ENCODE results near the gene PLA2G2F. TPM values are rescaled to one million over a fixed set of nuclear protein-coding genes. Genes with fewer than 3 reads are reported as not detected.

PLA2G2F gene
- total and polyA plus RNA-seq, 9 of the 15 experiments (the other 6 are each of a cell fraction or from before 2014, with no cell fraction given) = not detected

DNA sequence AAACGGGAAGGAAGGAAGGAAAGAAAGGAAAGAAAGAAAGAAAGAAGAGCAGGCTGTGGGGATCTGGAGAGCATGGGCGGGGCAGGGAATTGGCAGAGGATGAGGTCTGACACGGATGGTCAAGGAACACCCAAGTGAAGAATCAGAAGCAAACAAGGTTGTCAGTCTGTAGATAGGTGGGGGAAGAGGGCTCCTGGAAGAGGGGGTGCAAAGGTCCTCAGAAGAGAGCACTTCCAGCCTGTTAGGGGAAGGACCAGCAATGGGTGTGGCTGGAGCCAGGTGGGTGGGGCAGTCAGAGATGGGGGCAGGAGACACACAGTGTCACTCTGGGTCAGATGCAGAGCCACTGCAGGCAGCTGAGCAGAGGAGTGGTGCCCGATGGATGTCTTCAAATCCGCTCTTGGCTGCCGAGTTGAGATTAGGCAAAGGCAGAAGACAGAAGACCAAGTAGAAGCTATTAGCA, 58.2 kb downstream of the PLA2G2F start (continued):
- no peak for TF ChIP-seq FOXA3 (CRISPR knock-in tag; conservative IDR thresholded peaks at IDR 0.05 in 1 of 2, IDR thresholded peaks at IDR 0.05 in 1 of 2)
- TF ChIP-seq MIER1 (IDR thresholded peaks at IDR 0.05; ENCODE audit: low read depth) = 0 out of 2 replicates have a peak, but pooled peaks have one; percentile 61
- 0 out of 2 replicates have a peak, but pooled peaks have one; percentile 34 for TF ChIP-seq POLR2AphosphoS2 (IDR thresholded peaks at IDR 0.05; ENCODE audit: low read length)
- TF ChIP-seq ZNF212 (CRISPR knock-in tag; IDR thresholded peaks at IDR 0.05) = no peak
- no peak for TF ChIP-seq RBM17 (IDR thresholded peaks at IDR 0.05; ENCODE audit: borderline replicate concordance, low read depth, low read length)
- peak; percentile 81 for TF ChIP-seq TCF3 (CRISPR knock-in tag; IDR thresholded peaks at IDR 0.05)
- TF ChIP-seq EP300 (IDR thresholded peaks at IDR 0.05; ENCODE audit: low read length) = peak; percentile 39; the same call in 1 of the 2 replicates
- TF ChIP-seq, protein P1, sequence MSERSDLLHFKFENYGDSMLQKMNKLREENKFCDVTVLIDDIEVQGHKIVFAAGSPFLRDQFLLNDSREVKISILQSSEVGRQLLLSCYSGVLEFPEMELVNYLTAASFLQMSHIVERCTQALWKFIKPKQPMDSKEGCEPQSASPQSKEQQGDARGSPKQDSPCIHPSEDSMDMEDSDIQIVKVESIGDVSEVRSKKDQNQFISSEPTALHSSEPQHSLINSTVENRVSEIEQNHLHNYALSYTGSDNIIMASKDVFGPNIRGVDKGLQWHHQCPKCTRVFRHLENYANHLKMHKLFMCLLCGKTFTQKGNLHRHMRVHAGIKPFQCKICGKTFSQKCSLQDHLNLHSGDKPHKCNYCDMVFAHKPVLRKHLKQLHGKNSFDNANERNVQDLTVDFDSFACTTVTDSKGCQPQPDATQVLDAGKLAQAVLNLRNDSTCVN (CRISPR knock-in tag; IDR thresholded peaks at IDR 0.05) = 0 out of 2 replicates have a peak, but pooled peaks have one; percentile 65
- TF ChIP-seq, protein P2, sequence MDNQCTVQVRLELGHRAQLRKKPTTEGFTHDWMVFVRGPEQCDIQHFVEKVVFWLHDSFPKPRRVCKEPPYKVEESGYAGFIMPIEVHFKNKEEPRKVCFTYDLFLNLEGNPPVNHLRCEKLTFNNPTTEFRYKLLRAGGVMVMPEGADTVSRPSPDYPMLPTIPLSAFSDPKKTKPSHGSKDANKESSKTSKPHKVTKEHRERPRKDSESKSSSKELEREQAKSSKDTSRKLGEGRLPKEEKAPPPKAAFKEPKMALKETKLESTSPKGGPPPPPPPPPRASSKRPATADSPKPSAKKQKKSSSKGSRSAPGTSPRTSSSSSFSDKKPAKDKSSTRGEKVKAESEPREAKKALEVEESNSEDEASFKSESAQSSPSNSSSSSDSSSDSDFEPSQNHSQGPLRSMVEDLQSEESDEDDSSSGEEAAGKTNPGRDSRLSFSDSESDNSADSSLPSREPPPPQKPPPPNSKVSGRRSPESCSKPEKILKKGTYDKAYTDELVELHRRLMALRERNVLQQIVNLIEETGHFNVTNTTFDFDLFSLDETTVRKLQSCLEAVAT (IDR thresholded peaks at IDR 0.05) = peak in 1 of 2 experiments; percentile 25; a peak in 1 of 4 replicates
- TF ChIP-seq EGR1 (conservative IDR thresholded peaks at IDR 0.05) = peak; percentile 40; the same call in 1 of the 2 replicates
- peak; percentile 54; the same call in 1 of the 2 replicates for TF ChIP-seq PML (IDR thresholded peaks at IDR 0.05; ENCODE audit: low read length)
- TF ChIP-seq, protein P3, sequence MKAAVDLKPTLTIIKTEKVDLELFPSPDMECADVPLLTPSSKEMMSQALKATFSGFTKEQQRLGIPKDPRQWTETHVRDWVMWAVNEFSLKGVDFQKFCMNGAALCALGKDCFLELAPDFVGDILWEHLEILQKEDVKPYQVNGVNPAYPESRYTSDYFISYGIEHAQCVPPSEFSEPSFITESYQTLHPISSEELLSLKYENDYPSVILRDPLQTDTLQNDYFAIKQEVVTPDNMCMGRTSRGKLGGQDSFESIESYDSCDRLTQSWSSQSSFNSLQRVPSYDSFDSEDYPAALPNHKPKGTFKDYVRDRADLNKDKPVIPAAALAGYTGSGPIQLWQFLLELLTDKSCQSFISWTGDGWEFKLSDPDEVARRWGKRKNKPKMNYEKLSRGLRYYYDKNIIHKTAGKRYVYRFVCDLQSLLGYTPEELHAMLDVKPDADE (conservative IDR thresholded peaks at IDR 0.05; ENCODE audit: control insufficient read depth, low read depth, low read length) = peak; percentile 66; the same call in 1 of the 2 replicates
- no peak for TF ChIP-seq TBP (optimal IDR thresholded peaks at IDR 0.05; ENCODE audit: low read depth, low read length)
- peak; percentile 84 for TF ChIP-seq TEAD4 (IDR thresholded peaks at IDR 0.05; ENCODE audit: low read length)
- no peak for TF ChIP-seq TEAD4 (CRISPR knock-in tag; IDR thresholded peaks at IDR 0.05; ENCODE audit: borderline replicate concordance)
- peak; percentile 87 for TF ChIP-seq CBFA2T2 (conservative IDR thresholded peaks at IDR 0.05)
- TF ChIP-seq, protein P4, sequence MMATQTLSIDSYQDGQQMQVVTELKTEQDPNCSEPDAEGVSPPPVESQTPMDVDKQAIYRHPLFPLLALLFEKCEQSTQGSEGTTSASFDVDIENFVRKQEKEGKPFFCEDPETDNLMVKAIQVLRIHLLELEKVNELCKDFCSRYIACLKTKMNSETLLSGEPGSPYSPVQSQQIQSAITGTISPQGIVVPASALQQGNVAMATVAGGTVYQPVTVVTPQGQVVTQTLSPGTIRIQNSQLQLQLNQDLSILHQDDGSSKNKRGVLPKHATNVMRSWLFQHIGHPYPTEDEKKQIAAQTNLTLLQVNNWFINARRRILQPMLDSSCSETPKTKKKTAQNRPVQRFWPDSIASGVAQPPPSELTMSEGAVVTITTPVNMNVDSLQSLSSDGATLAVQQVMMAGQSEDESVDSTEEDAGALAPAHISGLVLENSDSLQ (IDR thresholded peaks at IDR 0.05) = peak; percentile 87
- TF ChIP-seq MCM3 (IDR thresholded peaks at IDR 0.05) = no peak
- peak; percentile 36 for TF ChIP-seq POLR2B (IDR thresholded peaks at IDR 0.05; ENCODE audit: low read depth, partially characterized antibody)

Data from K562 (cell line).